Measurements from ENCODE around the gene PLCB1.
A peak's percentile ranks its signal among the peaks of the same experiment; 100 is the strongest.

The PLCB1 gene

GRCh38 chr20:8515810-8516435, 383.9 kb downstream of the PLCB1 start:
- no peak for DNase-seq

- no peak for DNase-seq
Measured at GRCh38 chr20:8518878-8519277, 386.8 kb downstream of the PLCB1 start.

- DNase-seq, result no peak
Measured at GRCh38 chr20:8519887-8520286, 387.8 kb downstream of the PLCB1 start.

- DNase-seq, result no peak
Measured at GRCh38 chr20:8522168-8522567, 390.1 kb downstream of the PLCB1 start.

- peak; percentile 10 for DNase-seq
Measured at GRCh38 chr20:8523684-8524083, 391.6 kb downstream of the PLCB1 start.

GRCh38 chr20:8524101-8525016, 392.3 kb downstream of the PLCB1 start:
- DNase-seq, result no peak

- no peak for DNase-seq
Measured at GRCh38 chr20:8525017-8525343, 392.9 kb downstream of the PLCB1 start.

- no peak for DNase-seq
Measured at GRCh38 chr20:8526610-8527009, 394.5 kb downstream of the PLCB1 start.

- DNase-seq, result peak; percentile 89
Measured at GRCh38 chr20:8527998-8528723, 396.1 kb downstream of the PLCB1 start.

GRCh38 chr20:8530022-8530421, 398.0 kb downstream of the PLCB1 start:
- peak; percentile 20 for DNase-seq

- DNase-seq, result no peak
Measured at GRCh38 chr20:8532169-8532568, 400.1 kb downstream of the PLCB1 start.

- no peak for DNase-seq
Measured at GRCh38 chr20:8534368-8535160, 402.5 kb downstream of the PLCB1 start.

- no peak for DNase-seq
Measured at GRCh38 chr20:8535403-8536261, 403.6 kb downstream of the PLCB1 start.

- DNase-seq, result no peak
Measured at GRCh38 chr20:8536262-8536618, 404.2 kb downstream of the PLCB1 start.

GRCh38 chr20:8540466-8540865, 408.4 kb downstream of the PLCB1 start:
- no peak for DNase-seq

GRCh38 chr20:8542110-8542486, 410.0 kb downstream of the PLCB1 start:
- DNase-seq, result no peak

GRCh38 chr20:8545212-8545611, 413.1 kb downstream of the PLCB1 start:
- DNase-seq, result peak; percentile 49

GRCh38 chr20:8547035-8547650, 415.1 kb downstream of the PLCB1 start:
- no peak for DNase-seq

GRCh38 chr20:8547968-8548588, 416.0 kb downstream of the PLCB1 start:
- no peak for DNase-seq

GRCh38 chr20:8549192-8549591, 417.1 kb downstream of the PLCB1 start:
- DNase-seq, result no peak

GRCh38 chr20:8557711-8558110, 425.6 kb downstream of the PLCB1 start:
- DNase-seq, result peak; percentile 41

Data from fibroblast of skin of abdomen (primary cell).